ENCODE measurements around the gene SMPDL3B.
"Not testable (repeated sequence)": the region's sequence is repeated elsewhere in the genome, so short reads cannot be mapped to it uniquely, and the experiment has no call there.

Gene SMPDL3B

DNA sequence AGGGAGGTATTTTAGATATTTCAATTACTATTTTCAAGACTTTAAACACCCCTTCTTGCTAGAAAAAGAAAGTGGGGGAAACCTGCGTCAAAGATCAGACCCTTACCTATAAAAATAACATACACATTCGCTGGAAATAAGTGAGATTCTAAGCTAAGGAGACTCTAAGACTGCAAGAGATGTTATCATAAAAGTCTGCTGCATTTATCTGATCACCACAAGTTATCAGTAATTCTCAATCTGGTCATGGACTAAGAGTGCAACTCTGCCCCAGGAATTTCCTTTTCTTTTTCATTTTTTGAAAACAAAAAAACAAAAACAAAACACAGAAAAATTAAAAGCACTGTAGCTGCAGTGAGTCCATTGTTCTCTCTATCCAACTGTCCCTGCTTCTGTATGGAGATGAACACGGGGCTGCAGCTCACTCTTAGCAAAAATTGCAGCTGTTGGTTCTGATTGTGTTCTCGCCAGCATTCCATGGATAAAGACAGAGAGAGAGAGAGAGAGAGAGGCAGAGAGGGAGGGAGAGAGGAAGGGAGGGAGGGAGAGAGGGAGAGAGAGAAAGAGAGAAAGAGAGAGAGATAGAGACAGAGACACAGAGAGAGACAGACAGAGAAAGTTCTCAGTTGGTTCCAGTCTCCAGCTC lies 39.1 kb downstream of the SMPDL3B start:
- no peak for DNase-seq

DNA sequence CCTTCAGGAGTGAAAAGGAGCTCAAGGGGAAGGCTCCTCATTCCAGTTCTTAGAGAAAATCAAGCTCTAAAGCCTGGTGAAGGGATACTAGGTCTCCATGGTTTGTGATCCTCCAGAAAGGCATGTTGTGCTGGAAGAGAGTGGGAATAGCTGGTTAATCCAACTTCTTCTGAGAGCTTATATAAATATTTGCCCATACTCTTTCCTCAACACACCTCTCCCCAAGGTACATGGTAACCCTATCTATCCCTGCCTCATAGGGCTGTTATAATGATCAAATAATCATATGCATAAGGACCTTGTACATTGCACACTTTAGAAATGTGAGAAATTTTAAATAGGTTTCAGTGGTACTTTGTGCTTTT lies 39.6 kb downstream of the SMPDL3B start:
- no peak for DNase-seq

DNA sequence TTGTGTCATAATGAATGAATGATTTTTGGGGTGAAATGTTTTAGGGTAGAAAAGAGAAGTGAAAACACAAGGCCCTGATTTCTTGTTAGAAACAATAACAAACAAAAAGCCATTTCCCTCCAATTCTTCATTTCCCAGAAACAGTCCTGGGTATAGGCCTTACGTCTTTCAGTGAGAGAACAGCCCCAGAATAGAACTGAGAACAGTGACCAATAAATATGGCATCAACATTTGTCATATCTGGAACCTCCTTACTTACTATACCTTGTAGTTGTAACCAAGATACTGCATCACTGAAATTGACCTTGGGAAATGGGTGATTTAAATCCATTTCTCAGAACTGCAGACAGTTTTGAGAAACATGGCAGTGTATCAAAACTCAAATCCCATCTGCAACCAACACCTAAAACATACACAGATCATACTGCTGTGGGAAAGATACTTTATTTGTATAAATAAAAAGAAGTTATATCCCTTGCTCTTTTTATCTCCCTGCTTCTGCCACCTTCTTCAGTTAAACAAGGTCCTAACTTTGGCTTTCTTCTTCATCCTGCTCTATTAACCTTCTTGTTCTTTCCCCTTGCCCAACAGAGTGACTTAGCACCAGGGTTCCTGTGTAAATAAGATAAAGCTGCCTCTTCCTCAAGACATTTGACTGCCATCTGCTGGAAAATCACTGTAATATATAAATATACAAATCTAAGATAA lies 44.5 kb downstream of the SMPDL3B start:
- peak; percentile 47 for DNase-seq

DNA sequence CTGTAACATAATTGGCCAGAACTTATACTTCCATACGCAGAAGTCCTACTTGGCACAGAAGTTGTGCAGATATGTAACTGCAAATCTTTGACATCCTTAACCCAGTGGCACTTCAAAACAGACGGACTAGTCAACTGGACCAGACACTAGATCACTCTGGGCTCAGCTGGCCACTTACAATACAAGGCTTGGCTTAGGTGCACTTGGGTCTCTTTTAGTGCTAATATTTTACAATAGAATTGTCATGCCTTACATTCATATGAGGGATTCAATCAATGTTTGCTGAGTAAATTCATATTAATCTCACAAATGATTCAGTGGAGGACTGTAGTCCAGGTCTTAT lies 45.0 kb downstream of the SMPDL3B start:
- no peak for DNase-seq

DNA sequence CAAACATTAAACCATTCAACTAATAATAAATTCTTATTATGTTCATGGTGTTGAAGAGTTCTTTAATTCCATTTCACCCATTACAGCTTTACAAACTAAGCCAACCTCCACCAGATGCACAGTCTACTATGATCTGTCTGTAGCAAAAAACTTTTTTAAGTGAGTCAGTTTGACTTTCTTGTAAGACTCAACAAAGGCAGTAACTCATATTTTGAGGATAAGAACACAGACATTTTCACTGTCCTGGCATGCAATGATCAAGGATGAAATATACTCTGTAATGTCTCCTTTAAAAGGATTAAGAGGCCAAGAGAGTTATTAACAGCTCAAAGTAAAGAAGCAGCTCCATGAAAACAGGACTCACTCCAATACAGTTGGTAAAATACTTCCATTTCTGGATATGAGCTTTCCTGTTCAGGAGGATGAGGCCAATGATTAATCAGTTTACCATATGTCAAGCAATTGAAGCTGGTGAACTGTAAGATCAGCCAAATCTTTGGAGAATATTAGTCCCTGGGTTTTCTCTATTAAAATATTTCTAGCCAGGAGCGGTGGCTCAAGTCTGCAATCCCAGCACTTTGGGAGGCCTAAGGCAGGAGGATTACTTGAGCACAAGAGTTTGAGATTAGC lies 45.5 kb downstream of the SMPDL3B start:
- DNase-seq = no peak

DNA sequence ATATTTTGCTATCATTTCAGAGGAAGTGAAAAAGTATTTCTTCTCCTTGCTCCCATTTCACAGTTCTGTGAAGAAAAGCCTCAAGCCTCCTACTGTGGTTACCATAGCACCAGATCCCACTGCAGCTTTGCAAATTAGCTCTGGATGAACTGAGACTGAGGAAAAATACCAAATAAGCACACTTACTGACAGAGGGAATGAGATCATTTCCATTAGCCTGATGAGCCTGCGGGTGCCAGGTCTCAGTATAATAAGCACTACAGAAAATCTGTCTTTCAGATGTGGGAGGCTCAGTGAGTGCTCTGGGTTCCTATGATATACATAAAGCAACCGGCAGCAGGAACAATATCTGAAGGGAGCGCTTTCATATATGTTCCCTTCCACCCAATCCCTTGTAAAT lies 46.3 kb downstream of the SMPDL3B start:
- DNase-seq = no peak

DNA sequence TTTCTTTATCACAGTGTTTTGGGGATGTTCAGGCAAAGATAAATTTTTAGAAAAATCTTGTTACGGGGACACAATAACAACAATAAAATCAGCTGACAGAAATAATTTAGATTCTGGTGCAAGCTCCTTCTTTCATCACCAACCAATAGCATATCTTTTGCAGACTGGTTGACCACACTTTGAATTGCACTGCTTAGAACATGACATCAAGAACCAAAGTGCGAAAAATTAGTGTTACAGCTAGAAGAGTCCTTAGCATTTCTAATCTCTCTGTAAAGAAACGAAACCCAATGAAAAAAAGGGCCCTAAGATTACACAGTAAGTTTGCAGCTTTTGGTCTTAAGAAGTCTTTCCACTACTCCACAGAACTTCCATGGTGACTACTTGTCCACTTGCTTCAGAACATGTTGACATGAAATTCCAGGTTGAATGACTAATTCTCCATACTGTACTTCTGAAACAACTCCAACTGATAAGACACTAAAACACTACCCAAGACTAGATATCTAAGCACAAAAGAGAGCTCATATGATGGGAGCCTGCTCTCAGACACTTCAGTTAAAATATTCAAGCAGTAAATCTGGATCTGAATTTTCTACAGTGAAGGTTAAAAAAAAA lies 56.2 kb downstream of the SMPDL3B start:
- DNase-seq = no peak

DNA sequence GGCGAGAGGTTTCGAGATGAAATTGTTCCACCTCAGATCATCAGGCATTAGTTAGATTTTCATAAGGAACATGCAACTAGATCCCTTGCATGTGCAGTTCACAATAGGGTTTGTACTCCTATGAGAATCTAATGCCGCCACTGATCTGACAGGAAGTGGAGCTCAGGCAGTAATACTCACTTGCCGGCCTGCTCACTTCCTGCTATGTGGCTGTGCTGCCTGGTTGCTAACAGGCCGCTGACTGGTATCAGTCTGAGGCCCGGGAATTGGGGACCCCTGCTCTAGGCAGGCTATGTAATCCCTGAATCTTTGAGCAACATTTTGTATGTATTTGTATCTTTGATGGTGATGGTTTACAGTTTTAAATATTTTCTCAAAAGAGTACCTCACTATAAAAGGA lies 57.5 kb downstream of the SMPDL3B start:
- DNase-seq = peak; percentile 67

DNA sequence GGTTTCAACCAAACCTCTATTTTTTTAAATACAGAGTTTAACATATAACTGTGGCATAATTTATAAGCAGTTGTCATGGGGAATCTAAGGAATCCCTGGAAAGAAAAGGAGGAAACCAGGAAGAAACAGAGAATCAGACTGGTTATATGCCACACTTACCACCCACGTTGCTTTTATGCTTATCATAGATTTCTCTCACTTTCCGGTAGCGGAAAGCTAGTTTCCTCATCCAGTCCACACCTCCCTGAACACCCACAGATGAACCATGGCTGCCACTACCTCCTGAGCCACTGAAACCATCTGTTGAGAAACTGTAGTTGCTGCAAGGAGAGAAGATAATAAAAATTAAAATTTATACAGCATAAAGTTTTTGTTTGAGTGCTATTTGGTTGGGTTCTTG lies 58.4 kb downstream of the SMPDL3B start:
- DNase-seq = peak; percentile 45

DNA sequence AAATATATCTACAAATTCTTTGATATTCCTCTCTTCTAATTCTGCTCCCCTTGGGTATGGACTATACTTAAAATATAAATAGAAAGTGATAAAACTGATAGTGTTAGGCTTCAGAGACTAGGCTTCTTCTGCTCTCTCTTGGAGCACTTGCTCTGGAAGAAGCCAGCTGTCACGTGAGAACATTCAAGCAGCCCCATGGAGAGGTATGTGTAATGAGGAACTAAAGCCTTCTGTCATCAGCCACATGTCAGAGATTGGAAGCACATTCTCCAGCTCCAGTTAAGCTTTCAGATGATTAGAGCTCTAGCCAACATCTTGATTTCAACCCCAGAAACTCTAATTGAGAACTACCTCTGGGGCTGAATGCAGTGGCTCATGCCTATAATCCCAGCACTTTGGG lies 59.3 kb downstream of the SMPDL3B start:
- no peak for DNase-seq

DNA sequence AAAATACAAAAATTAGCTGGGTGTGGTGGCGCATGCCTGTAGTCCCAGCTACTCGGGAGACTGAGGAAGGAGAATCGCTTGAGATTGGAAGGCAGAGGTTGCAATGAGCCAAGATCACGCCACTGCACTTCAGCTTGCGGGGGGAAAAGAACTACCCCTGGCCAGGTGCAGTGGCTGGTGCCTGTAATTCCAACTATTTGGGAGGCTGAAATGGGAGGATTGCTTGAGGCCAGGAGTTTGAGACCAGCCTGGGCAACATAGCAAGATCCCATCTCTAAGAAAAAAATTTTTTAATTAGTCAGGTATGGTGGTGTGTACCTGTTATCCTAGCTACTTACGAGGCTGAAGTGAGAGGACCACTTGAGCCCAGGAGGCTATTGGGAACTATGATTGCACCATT lies 59.7 kb downstream of the SMPDL3B start:
- DNase-seq = not testable (repeated sequence)

DNA sequence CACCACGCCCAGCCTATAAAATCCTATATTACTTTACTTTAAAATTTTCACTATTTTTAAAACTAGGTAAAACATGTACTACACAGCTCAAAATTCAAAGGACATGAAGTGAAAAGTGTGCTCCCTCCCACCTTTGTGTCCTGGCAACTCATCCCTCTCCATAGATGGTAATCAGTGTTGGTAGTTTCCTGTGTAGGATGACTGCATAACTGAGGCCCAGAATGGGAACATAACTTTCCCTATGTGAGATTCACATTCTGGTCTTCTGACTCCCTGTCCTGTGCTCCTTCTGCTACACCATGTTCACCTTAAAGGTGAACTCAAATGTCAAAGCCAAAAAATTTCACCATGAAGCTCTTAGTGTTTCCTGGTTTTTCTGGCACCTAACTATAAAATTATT lies 64.3 kb downstream of the SMPDL3B start:
- DNase-seq = no peak

DNA sequence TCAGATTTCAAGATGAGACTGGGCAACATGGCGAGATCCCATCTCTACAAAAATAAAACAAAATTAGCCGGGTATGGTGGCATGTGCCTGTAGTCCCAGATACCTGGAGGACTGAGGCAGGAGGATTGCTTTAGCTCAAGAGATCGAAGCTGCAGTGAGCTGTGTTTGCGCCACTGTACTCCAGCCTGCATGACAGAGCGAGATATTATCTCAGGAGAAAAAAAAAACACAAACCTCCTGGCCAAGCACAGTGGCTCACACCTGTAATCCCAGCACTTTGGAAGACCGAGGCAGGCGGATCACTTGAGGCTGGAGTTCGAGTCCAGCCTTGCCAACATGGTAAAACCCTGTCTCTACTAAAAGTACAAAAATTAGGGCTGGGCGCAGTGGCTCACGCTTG lies 67.8 kb downstream of the SMPDL3B start:
- no peak for DNase-seq

DNA sequence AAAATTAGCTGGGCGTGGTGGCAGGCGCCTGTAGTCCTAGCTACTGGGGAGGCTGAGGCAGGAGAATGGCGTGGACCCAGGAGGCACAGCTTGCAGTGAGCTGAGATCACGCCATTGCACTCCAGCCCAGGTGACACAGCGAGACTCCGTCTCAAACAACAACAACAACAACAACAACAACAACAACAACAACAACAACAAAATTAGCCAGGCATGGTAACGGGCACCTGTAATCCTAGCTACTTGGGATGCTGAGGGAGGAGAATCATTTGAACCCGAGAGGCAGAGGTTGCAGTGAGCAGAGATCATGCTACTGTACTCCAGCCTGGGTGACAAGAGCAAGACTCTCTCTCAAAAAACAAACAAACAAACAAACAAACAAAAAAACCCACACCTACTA lies 68.3 kb downstream of the SMPDL3B start:
- DNase-seq = not testable (repeated sequence)
